NCI-H748 treated with DMSO at 0.1 percent for 48 hours (cell line): ENCODE data around the gene LRRC52.

Source experiments
- DNase-seq: peaks from one replicate; lab custom pipeline; 2025; lab: John Stamatoyannopoulos, UW

Gene LRRC52

DNA sequence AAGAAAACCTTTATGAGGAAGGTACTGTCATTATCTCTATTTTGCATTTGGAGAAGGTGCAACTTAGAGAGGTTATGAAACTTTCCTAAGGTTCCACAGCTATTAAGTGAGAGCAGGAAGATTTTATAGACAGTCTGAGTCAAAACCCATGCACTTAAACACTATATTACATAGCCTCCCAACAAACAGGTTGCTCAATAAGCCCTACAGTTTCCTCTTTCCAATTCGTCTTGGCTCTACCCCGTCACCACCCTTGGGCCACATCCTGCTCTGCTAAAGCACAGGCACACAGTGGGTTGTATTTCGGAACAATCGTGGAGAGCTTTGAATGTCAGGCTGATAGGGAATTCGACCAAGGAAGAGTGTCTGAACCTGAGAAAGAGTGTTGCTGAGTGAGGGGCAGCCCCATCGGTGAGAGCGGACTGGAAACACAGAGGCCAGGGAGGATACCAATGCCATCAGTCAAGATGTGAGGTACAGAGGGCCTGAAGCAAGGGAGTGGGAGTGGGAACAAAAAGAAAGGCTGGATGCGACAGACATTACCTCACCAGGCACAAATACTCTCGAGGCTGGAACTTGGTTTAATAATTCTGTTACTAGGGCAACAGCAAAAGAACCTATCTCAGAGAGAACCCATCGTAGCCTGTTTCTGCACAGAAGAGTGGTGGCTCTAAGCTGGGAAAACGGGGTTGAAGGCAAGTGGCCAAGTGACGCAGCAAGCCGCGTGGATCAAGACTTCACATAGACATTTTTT, 6.3 kb upstream of the LRRC52 start:
- no peak for DNase-seq

DNA sequence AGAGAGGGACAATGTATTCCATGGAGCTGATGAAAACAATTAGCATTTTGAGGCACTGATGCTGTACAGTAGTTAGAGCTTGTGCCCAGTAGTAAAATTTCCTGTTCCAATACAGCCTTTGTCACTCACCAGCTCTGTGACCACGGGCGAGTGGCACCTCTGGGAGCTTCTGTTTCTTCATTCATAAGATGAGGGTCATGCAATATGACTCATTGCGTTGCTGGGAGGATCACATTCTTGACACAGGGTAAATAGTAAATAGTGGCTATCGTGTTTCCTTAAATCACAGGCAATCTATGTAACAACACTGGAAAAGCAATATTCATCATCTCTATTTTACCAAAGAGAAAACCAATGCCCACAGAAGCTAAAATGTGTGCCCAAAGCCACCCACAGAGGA, 4.5 kb upstream of the LRRC52 start:
- DNase-seq, result no peak

DNA sequence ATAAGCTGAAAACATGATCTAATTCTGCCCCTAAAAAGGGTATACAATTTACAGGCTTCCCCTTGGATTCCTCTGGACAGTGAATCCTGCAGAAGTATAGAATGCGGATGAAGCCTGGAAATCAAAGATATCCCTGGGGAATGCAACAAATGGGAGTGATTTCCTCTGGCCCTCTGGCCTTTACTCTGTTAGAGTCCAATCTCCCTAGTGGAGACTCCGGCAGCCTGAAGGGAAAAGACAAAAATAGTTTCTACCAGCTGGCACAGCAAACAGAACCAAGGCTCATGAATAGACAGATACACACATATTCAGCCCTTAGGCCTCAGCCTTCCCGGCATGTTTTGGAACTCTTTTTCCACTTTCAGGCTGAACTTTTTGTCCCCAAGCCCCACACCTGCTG, 3.9 kb upstream of the LRRC52 start:
- no peak for DNase-seq

DNA sequence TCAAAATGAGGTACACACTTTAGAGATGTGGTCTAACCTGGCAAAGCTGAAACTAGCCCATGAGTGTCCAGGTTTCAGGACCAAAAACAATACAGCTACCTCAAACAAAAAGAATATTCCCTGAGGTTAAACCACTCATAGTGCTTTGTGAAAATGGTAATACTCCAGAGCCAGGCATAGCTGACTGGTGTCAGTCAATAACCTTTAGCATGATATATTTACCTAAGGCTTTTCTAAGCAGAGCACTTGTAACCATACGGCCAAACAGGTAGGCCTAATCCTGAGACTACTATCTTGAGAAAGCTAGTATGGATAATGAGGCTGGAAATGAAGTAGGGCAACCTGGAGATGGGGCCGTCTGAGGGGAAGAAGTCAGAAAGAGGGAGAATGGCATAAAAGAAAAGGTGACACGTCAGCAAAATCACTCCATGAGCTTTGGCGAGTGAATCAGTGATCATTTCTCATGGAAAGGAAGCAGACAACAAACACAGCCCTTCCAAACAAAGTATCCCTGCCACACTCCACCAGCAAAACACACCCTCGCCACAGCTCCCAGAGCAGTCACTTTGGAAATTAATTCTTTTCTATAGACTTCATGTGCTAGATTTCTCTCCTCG, 1.7 kb upstream of the LRRC52 start:
- DNase-seq, result no peak

DNA sequence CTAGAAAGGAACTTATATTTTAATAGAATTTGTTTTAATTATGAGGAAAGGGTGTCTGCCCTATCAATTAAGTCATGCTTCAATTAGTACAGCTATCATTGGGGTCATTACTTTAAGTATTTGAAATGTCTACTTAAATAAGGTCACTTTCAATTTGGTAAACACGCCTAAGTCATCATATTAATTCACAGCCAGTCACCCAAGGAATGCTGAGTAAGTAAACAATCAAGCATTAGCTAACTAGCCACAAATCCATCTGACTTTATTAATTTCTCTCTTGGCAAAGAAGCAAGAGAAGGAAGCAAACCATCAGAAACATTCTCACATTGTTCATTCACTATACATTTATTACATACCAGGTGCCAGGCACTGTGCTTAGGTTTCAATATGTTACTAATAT, 1.2 kb upstream of the LRRC52 start:
- DNase-seq, result no peak

DNA sequence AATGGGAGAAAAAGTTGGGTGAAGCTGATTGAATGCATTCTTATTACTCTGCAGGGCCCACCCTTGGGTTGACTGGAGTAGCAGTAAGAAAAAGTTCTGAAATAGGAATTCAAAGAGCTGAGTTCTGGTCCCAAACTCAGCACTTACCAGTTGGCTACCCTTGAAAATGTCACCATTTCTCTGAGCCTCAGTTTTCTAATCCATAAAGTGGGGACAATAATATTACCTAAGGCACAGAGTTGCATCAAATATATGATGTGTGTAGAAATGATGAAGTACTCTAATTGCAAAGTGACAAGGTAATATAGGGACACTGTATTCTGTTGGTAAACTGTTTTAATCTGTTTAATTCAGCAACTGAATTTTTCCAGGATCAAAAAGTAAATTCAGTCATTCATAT, 1.2 kb downstream of the LRRC52 start:
- DNase-seq, result no peak

DNA sequence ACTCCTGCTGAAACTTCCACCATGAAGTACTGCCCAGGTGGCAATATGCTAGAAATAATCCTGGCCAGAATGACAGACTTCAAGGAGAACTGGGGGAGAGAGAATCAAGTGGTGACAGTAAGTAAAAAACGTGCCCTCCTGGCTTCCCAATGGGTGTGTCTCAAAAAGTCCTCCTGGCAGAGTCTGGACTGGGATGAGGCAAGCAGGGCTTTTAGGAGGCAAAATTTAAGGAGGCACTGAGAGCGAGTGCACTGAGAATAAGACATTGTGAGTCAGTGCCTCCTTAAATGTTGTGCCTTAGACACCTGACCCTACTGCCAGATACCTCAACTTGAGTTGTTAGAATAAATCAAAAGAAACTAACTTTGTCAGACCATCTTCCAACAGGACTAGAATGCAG, 2.2 kb downstream of the LRRC52 start:
- no peak for DNase-seq

DNA sequence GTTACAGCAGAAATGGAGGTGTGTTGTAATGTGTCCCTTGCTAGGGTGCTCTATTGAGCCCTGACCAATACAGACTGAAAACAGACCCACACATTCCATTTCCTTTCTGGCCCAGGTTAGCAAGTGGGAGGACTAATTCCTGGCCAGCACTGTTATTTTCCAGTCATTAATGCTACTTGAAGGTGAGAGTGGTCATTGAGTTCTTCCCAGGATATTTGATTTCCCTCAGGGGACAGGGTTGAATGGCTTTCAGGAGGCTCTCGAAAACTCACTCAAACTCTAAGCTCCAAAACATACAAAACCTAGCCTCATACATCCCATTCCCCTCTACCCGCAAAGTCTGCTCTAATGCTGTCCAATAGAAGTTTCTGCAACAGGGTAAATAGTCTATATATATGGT, 6.2 kb downstream of the LRRC52 start:
- DNase-seq, result no peak

DNA sequence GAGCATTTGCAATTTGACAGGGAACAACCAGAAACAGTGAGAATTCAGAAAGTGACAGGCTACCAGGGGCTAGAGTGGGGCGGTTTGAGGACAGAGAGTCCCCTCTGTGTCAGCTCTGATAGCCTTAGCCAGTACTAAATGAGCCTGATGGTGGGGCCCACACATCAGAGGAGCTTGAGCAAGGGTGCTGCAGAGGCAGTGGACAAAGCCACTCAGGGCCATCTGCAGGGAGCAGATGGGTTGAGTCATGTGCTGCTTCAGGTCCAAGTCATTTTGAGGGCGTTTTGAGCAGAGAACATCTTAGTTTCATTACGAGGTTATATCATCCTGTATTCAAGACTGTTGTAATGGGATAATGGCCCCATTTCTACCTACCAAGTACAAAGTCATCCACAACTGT, 7.7 kb downstream of the LRRC52 start:
- no peak for DNase-seq

DNA sequence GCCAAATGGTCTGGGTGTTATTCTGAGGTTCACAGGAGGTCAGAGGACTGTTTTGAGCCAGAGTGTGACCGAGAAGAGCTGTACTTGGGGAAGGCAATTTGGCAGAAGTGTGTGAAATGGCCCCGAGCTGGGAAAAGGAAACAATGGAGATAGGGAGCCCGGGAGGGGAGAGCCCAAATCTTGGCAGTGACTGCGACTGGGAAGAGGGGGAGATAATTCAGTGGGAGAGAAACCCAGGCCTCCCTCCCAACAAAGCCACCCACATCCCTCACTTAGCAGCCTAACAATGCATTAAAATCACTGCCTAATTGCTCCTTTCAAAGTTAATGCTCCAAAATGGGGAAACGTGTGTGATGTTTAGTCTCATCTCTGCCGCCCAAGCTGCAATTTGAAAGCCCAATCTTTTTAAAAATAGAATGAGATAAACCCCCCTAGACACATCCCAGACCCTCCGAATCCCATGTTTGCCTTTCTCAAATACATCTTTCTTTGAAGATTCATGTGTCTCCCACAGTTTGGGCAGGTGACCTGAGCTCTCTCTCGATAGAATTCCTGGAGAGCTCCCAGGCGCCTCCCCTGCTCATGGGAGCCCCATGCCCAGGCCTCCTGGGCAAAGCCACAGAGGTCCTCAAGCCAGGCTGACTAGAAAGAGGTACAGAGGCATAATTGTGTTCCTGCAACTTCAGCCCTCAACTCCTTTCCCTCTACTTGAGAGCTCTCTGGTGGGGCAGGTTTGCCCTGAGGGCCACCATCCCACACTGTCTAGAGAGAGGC, 17.3 kb downstream of the LRRC52 start:
- DNase-seq, result no peak

DNA sequence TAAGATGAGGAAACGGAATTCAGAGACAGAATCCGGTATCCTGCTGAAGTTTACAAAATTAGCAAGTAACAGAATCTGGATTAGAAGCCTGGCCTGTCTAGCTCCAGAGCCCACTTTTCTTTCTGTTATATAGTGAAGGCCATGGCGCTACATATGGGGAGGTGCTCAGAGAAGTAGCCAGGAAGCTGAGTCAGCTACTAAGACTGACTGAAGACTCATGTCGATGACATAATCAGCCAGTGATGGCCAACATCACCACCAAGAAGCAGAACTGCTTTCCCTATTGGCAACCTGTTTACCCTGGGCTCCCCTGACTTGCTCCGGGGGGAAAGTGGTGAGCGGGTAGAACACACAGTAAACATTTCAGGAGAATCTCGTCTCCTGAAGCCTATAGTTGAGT, 18.8 kb downstream of the LRRC52 start:
- DNase-seq, result no peak

DNA sequence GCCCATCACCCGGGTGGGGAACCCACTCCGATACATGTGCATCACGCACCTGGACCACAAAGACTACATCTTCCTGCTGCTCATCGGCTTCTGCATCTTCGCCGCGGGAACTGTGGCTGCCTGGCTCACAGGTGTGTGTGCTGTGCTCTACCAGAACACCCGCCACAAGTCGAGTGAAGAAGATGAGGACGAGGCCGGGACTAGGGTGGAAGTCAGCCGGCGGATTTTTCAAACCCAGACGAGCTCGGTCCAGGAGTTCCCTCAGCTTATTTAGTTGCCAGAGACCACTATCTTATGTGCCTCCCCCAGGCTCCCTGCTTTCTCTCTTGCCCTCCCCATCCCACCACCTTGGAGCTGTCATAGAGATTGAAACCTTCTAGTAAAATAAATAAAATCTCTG, 19.8 kb downstream of the LRRC52 start:
- no peak for DNase-seq

DNA sequence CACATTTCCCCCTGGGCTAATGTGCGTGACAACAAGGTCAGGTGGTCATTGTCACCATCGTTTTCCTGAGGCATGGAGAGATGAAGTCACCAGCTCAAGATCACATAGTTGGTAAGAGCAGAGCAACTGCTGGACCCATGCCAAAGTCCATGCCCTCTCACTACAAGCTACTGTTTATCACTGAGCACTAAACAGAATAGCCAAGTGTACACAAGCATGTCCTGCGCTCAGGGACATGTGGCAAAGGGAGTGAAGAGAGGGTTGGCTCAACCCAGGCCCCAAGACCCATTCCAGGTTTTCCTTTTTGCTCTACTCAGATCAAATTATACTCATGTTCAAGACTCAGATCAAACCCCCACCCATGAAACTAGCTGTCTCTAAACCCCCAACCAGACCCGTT, 20.8 kb downstream of the LRRC52 start:
- no peak for DNase-seq

DNA sequence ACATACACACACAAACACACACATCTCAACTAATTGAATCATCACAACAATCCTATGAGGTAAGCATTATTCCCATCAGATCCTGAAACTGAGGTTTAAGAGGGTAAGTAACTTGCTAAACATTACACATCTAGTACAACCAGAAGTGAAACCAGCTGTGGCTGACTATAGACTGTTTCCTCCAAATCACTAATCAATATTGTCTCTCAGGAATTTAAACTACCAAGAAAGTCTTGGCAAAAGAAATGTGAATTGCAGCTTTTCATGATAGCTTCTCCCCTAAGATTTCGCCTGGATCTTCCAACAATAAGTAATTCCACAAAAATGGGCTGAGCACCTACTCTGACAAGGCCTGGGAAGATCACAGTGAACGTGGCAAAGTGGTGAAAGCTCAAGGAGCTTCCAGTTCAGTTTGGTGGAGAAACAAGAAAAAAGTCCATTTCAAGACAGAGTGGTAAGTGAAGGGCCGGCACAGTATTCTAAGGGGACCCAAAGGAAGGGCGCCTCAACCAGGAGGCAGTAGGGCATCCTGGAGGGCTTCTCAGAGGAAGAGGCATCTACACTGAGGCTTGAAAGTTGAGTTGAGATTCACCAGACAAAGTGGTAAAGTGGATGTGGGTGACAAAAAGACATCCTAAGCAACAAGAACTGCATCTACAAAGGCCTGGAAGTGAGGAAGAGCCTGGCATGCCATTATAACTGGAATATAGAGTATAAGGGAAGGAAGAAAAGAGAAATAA, 22.1 kb downstream of the LRRC52 start:
- DNase-seq, result no peak

DNA sequence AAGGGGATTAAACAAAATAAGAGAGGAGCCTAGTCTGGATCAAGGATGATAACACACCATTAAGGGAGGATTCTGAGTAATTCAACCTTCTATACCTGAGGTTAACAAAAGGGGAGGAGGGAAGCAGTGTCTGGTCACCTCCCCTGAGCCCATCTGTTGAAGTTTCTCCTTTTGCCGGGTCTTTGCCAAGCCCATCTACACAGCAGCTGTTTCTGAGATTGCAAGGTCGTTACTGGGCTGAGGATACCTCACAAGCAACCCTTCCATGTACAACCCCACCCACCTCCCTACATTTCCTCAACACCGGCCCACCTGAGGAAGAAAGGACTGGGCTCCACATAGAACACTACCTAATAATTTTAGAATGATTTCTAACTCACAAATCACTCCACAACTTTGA, 26.3 kb downstream of the LRRC52 start:
- no peak for DNase-seq

DNA sequence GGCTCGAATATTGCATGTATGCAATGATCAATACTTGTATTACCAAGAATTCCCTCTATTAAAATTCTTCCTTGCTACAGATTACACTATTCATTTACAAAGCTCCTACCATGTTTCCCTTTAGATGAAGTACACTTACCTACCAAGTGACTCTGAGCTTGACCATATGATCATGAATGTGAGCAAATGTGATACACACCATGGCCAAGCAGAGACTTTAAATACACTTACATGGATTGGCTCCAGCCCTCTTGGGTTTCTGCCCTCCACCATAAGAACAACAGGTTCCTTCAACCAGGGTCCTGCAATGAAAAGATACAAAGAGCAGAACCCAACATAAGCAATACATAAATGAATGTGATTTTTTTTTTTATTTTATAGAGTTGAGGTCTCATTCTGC, 30.0 kb downstream of the LRRC52 start:
- DNase-seq, result no peak

DNA sequence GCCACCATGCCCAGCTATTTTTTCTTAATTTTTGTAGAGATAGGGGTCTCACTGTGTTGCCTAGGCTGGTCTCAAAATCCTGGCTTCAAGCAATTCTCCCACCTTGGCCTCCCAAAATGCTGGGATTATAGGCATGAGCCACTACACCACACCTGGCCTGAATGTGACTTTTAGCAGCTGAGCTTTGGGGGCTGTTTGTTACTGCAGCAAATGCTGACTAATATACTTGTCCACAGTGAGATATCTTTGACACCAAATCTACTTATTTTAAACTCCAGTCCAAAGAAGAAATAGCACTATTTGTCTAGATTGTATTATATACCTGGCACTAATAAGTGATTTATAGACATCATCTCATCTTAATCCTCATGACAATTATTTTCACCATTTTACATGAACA, 30.5 kb downstream of the LRRC52 start:
- DNase-seq, result no peak

DNA sequence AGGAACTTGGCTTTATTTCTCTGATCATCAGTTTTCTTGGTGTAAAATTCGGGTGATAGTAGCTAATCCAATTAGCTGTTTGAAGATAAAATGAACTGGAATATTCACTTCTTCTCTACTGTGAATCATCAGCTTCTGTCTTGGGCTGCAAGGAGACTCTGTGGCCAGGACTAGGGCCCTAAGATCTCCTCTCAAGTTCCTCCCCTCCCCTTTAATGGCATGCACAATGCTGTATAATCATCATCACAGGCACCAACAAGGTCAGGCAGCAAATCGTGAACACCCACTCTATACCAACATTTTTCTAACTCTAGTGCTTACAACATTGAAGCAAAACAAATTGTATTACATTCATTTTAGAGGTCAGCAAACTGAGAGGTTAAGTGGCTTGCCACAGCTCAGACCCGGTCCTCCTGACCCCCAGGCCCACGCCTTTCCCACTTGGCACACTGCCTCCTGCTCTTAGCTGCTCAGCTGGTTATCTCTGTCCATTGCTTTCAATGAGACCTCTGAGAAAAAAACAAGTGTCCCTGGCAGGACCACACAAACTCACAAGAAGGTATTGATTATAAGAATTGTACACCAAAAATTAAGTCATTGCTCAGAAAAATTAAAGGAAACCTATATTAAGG, 31.8 kb downstream of the LRRC52 start:
- no peak for DNase-seq

DNA sequence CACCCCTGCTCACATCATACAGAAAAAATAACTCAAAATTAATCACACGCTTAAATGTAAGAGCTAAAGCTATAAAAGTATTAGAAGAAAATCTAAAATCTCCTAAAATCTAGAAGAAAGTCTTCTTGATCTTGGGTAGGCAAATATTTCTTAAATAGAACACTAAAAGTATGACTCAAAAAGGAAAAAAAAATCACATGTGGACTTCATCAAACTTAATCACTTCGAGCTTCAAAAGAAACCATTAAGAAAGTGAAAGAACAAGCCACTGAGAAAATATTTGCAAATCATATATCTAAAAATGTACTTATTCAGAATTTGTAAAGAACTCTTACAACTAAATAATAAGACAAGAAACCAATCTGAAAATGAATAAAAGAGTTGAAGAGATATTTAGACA, 32.7 kb downstream of the LRRC52 start:
- no peak for DNase-seq

DNA sequence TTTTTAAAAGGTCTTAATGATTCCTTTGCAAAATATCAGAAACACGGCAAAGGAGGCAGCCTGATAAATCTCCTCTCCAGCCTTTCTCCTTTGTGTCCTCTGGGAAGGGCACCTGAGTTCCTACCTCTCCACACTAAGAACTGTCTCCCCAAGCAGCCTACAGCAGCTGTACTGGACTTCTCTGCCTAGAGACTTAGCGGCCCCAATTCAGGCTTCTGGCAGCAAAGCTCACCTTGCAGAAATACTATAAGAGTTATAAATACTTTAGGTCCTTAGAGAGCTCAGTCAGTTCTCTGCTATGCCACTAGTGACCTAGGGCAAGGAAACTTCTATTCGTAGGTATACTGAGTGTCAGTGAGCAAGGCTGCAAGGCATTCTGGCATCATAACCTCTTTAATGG, 33.9 kb downstream of the LRRC52 start:
- no peak for DNase-seq

DNA sequence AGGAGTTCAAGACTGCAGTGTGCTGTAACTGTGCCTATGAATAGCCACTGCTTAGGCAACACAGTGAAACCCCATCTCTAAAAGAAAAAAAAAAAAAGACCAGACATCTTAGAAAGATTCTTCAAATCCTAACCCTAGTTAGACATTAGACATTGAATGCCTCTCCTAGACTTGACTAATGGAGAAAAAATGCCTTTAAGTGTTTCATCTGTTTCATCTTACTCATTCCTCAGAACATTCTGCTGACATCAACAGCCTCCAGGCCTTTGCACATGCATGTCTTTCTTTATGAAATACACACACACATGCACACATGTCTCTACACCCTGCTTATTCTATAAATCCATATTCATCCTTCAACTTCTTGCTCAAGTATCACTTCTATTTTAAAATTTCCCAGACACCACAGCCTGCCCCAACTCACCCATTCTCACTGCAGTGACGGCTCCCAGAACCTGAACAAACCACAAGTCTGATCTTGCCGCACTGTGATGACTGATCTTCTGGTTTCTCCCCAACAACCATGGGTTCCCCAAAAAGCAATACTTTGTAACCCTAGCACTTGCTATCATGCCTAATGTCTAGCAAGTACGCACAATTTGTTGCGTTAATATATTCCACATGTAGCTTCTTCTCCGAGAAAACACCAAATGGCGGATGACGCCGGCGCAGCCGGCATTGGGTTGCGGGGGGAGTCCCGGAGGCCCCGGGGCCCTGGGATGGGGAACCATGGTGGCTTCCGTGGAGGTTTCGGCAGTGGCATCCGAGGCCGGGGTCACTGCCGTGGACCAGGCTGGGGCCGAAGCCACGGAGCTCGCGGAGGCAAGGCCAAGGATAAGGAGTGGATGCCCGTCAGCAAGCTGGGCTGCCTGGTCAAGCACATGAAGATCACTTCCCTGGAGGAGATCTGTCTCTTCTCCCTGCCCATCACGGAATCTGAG, 37.4 kb downstream of the LRRC52 start:
- no peak for DNase-seq
